ENCODE measurements around the gene ABCG4.

ABCG4 gene

GRCh38 chr11:119206511-119207414 lies 57.9 kb downstream of the ABCG4 start:
- no peak for DNase-seq (ENCODE audit: low spot score)

DNA sequence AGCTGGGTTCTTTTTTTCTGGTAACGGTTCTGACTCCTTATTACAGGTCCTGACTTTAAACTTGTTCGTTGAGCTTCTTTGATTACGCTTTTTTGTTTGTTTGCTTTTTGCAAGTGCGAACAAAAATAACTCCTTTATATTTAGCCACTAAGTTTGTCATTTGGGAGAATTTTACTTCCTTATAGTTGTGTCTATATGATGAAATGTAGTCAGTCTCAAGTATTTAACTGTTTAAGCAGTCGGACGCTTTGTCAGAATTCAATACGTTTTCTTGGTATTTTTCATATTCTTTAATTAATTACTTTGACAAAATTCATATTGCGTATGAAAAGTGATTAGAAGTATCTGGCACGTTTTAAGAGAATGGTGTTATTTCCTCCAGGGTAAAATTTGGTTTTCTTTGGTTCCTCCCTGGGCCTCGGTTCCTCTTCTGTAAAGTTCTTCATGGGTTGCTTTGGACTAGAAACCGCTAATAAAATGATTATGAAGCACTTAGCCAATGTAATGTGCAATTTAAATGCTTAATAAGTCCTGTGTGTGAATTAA lies 58.6 kb downstream of the ABCG4 start:
- no peak for DNase-seq (ENCODE audit: low spot score)

DNA sequence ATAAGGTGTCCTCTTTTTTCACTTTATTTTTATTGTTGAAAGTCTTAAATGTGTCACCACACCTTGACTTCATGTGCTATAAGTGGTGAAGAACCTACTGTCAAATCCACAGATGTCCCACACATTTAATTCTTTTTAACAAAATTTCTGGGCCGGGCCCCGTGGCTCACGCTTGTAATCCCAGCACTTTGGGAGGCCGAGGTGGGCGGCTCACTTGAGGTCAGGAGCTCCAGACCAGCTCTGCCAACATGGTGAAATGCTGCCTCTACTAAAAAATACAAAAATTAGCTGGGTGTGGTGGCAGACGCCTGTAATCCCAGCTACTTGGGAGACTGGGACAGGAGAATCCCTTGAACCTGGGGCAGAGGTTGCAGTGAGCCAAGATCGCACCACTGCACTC lies 60.3 kb downstream of the ABCG4 start:
- no peak for DNase-seq (ENCODE audit: low spot score)

GRCh38 chr11:119210050-119210449 lies 61.2 kb downstream of the ABCG4 start:
- no peak for DNase-seq (ENCODE audit: low spot score)

Data from COLO829 (cell line).